GM12878 (cell line): ENCODE data around the gene ZNF878. TPM values are rescaled to one million over a fixed set of nuclear protein-coding genes. Genes with fewer than 3 reads are reported as not detected.

Experiments used
- ATAC-seq: fragments of 200-7000 bp; cut with Tn5 transposase; 3 replicates; pipeline ENCODE4 v1.9.1; 2020; ENCODE audit warnings: mild to moderate bottlenecking, moderate library complexity
- BruUV-seq: library from RNA; stranded (reverse); fragments of 400-500 nt; replicated peaks from 2 replicates; lab custom pipeline; 2021; lab: Mats Ljungman, UMichigan
- CTCF ChIA-PET: fragments of 300-600 bp; sonication (Branson Sonifier 250); formaldehyde crosslinking; extraction: SDS; loops from one replicate; lab custom pipeline; 2021; ENCODE audit warnings: inconsistent platforms; lab: Yijun Ruan, JAX
- POLR2A ChIA-PET: fragments of 350-600 bp; formaldehyde crosslinking; extraction: SDS; loops from one replicate; lab custom pipeline; 2021; ENCODE audit warnings: inconsistent platforms; lab: Charles Lee
- RAD21 ChIA-PET: fragments of 300-600 bp; sonication (Branson Sonifier 250); formaldehyde crosslinking; loops from one replicate; lab custom pipeline; 2023; ENCODE audit warnings: antibody characterized with exemption; ENCODE audit not compliant: unreplicated experiment; lab: Charles Lee
- SMC1A ChIA-PET: fragments of 300-600 bp; sonication (Branson Sonifier 250); formaldehyde crosslinking; loops from one replicate; lab custom pipeline; 2023; ENCODE audit not compliant: unreplicated experiment, uncharacterized antibody; lab: Charles Lee
- DNase-seq: peaks from one replicate; pipeline ENCODE4 v3.0.0-alpha.2; 2011; ENCODE audit warnings: low read depth, low spot score
- FAIRE-seq: peaks from 3 replicates; lab custom pipeline; 2011; peaks lifted over from hg19 to GRCh38; lab: Jason Lieb, UNC
- H2AFZ ChIP-seq: 2 replicates; pipeline ENCODE4 v1.6.0; 2011; ENCODE audit warnings: low read depth, low read length, control low read depth; ENCODE audit not compliant: control insufficient read depth
- H3K27ac ChIP-seq: 2 replicates; pipeline ENCODE4 v1.5.1; 2011; ENCODE audit warnings: control low read depth; ENCODE audit not compliant: control insufficient read depth, insufficient read depth
- H3K27me3 ChIP-seq, 2 experiments: replicated peaks in 1 of 2; 2 replicates each; pipeline versions ENCODE4 v1.6.0 to v1.6.1; 2011; ENCODE audit warnings: low read length in 1 of 2; ENCODE audit not compliant: control insufficient read depth in 2 of 2, insufficient read depth in 2 of 2
- H3K36me3 ChIP-seq, 2 experiments: 2 replicates each; pipeline ENCODE4 v1.5.1; 2011; ENCODE audit warnings: low read length in 1 of 2; ENCODE audit not compliant: control insufficient read depth in 2 of 2, insufficient read depth in 2 of 2
- H3K4me1 ChIP-seq: 2 replicates; pipeline ENCODE4 v1.6.1; 2011; ENCODE audit warnings: mild to moderate bottlenecking, low read length, moderate library complexity, mixed read lengths; ENCODE audit not compliant: control insufficient read depth, insufficient read depth
- H3K4me2 ChIP-seq: 2 replicates; pipeline ENCODE4 v1.6.0; 2011; ENCODE audit warnings: control low read depth; ENCODE audit not compliant: control insufficient read depth, insufficient read depth
- H3K4me3 ChIP-seq: fragments of 200-600 bp; sonication (generic); 2 replicates; pipeline ENCODE4 v1.5.1; 2016
- H3K79me2 ChIP-seq: 2 replicates; pipeline ENCODE4 v1.6.0; 2011; ENCODE audit warnings: low read length; ENCODE audit not compliant: control insufficient read depth, insufficient read depth
- H3K9ac ChIP-seq: 2 replicates; pipeline ENCODE4 v1.8.0; 2011; ENCODE audit warnings: low read length, control low read depth, mixed read lengths; ENCODE audit not compliant: control insufficient read depth, insufficient read depth
- H3K9me3 ChIP-seq: replicated peaks from 3 replicates; pipeline ENCODE4 v1.5.1; 2011; ENCODE audit warnings: mild to moderate bottlenecking, low read length; ENCODE audit not compliant: control insufficient read depth, insufficient read depth
- H4K20me1 ChIP-seq: 2 replicates; pipeline ENCODE4 v1.6.0; 2011; ENCODE audit not compliant: control insufficient read depth, insufficient read depth
- CBX3 ChIP-seq: fragments of 200-600 bp; sonication (generic); IDR thresholded peaks from 2 replicates; pipeline ENCODE4 v1.6.1; 2016; ENCODE audit warnings: low read depth, borderline replicate concordance
- GATAD2B ChIP-seq: fragments of 450-650 bp; conservative IDR thresholded peaks from 2 replicates; pipeline ENCODE4 v1.6.1; 2017; ENCODE audit warnings: low read depth, mild to moderate bottlenecking, moderate library complexity
- IKZF2 ChIP-seq, 2 experiments: fragments of 450-650 bp; IDR thresholded peaks; 2 replicates each; pipeline ENCODE4 v1.6.1; 2017; ENCODE audit warnings: mild to moderate bottlenecking in 2 of 2, moderate library complexity in 2 of 2
- JUNB ChIP-seq: IDR thresholded peaks from 2 replicates; pipeline ENCODE4 v1.6.1; 2016; ENCODE audit warnings: antibody characterized with exemption, mild to moderate bottlenecking
- KDM1A ChIP-seq: fragments of 200-600 bp; sonication (generic); IDR thresholded peaks from 2 replicates; pipeline ENCODE4 v1.6.1; 2016; ENCODE audit warnings: borderline replicate concordance
- MYC ChIP-seq: IDR thresholded peaks from 2 replicates; pipeline ENCODE4 v1.6.1; 2011; ENCODE audit warnings: mild to moderate bottlenecking, low read length, moderate library complexity, inconsistent platforms; ENCODE audit not compliant: insufficient read depth, insufficient replicate concordance, insufficient read length, severe bottlenecking
- NFYB ChIP-seq: IDR thresholded peaks from 2 replicates; pipeline ENCODE4 v1.6.1; 2011; ENCODE audit warnings: low read depth, mild to moderate bottlenecking, low read length, improper control_type of control experiment, moderate library complexity; ENCODE audit not compliant: insufficient read depth
- POLR2AphosphoS5 ChIP-seq: IDR thresholded peaks from 2 replicates; pipeline ENCODE4 v1.6.1; 2011; ENCODE audit warnings: mild to moderate bottlenecking, low read length, inconsistent platforms
- RELA ChIP-seq: fragments of 450-650 bp; IDR thresholded peaks from 2 replicates; pipeline ENCODE4 v1.8.0; 2014; ENCODE audit warnings: borderline replicate concordance; ENCODE audit not compliant: partially characterized antibody
- ZNF274 ChIP-seq: IDR thresholded peaks from one replicate; pipeline ENCODE4 v1.8.0; 2011; ENCODE audit not compliant: insufficient read length, insufficient read depth
- ZNF384 ChIP-seq: IDR thresholded peaks from 2 replicates; pipeline ENCODE4 v1.6.1; 2012; ENCODE audit warnings: low read depth, mild to moderate bottlenecking, low read length, improper control_type of control experiment, borderline replicate concordance
- WGBS: methylation state at CpG from one replicate; pipeline ENCODE4 v1.1.6; 2016; ENCODE audit warnings: low lambda C conversion rate; ENCODE audit not compliant: insufficient replicate concordance, insufficient coverage; ENCODE audit errors: missing lambda C conversion rate; 5-methylcytosine and 5-hydroxymethylcytosine counted together
- in situ Hi-C: fragments of 300-500 bp; cut with MboI; formaldehyde crosslinking; loops from 9 replicates; pipeline ENCODE4 v1.14.3; 2018; ENCODE audit warnings: mixed read lengths
- intact Hi-C: fragments of 100-400 bp; cut with micrococcal nuclease; formaldehyde crosslinking; loops from one replicate; pipeline ENCODE4 v1.14.2; 2022; ENCODE audit not compliant: unreplicated experiment
- polyA plus RNA-seq, 11 experiments: library from polyadenylated mRNA; depleted of rRNA in 4 of 11; unstranded in 6 of 11; stranded (reverse) in 5 of 11; fragments of >200 nt; fragmentation: Nextera tagmentation in 4 of 11; fragmentation: Illumina TruSeq in 1 of 11; extraction: Ambion mirVana in 4 of 11; extraction: Trizol in 1 of 11; gene quantifications; 1 replicate in 1 of 11; 2 replicates in 10 of 11; pipeline versions ENCODE4 v1.2.1 to v1.2.3, GENCODE V29; 2011 to 2016; ENCODE audit warnings: inconsistent platforms in 2 of 11, missing spikeins in 2 of 11, low read depth in 1 of 11
- total RNA-seq, 4 experiments: library from RNA; depleted of rRNA in 3 of 4; stranded (reverse); fragments of >200 nt in 3 of 4; fragmentation: Illumina TruSeq in 1 of 4; extraction: Trizol in 1 of 4; gene quantifications; 2 replicates each; pipeline versions ENCODE4 v1.2.1 to v1.2.3, GENCODE V29; 2013 to 2021
- TF ChIP-seq, protein P1 (sequence below): IDR thresholded peaks from 2 replicates; pipeline ENCODE4 v1.6.1; 2012; ENCODE audit warnings: low read depth, low read length, improper control_type of control experiment
- TF ChIP-seq, protein P2 (sequence below): IDR thresholded peaks from 2 replicates; pipeline ENCODE4 v1.6.1; 2011; ENCODE audit warnings: mild to moderate bottlenecking, low read depth, low read length, moderate library complexity; ENCODE audit not compliant: insufficient replicate concordance

Gene ZNF878
- total and polyA plus RNA-seq, 10 of the 15 experiments (the other 5 are each of a cell fraction or from before 2014, with no cell fraction given), result 0.24 to 1.3 (median 0.71) TPM

- Histone ChIP-seq H2AFZ (no peak overlapping the region), H3K4me3 (no peak overlapping the region), H4K20me1 (no peaks in the 10 kb centered on the region), H3K4me1 (no peaks in the 10 kb centered on the region), H3K9me3 (peaks cover 39% of the 10 kb centered on the region), H3K36me3 (peaks cover 0 to 3% of the 10 kb centered on the region in 2 experiments; a peak in 2 of 4 replicates), H3K27ac (no peak overlapping the region), H3K27me3 (no peaks in the 10 kb centered on the region), H3K4me2 (no peak overlapping the region), H3K9ac (no peak overlapping the region), H3K79me2 (no peaks in the 10 kb centered on the region)
- BruUV-seq, result no TSS peak
- intact Hi-C loops, result no loop called here
- POLR2A ChIA-PET, result no interaction called here
- FAIRE-seq (no peak), DNase-seq (no peak), ATAC-seq (no peak)
- TF ChIP-seq ZNF274, result no peak
- no peak for TF ChIP-seq GATAD2B
- no peak for TF ChIP-seq KDM1A
- in situ Hi-C loops, result no loop called here
- RAD21 ChIA-PET, result no interaction called here
- CTCF ChIA-PET, result no interaction called here
- SMC1A ChIA-PET, result interaction anchor here (1.2 kb wide), 1 partner anchor 10 kb away, joined by 3 read pairs; the partner anchor contains the start of gene ZNF878
These were observed 9.9 kb downstream of the ZNF878 start for GRCh38 chr19:12042893-12043292.

DNA sequence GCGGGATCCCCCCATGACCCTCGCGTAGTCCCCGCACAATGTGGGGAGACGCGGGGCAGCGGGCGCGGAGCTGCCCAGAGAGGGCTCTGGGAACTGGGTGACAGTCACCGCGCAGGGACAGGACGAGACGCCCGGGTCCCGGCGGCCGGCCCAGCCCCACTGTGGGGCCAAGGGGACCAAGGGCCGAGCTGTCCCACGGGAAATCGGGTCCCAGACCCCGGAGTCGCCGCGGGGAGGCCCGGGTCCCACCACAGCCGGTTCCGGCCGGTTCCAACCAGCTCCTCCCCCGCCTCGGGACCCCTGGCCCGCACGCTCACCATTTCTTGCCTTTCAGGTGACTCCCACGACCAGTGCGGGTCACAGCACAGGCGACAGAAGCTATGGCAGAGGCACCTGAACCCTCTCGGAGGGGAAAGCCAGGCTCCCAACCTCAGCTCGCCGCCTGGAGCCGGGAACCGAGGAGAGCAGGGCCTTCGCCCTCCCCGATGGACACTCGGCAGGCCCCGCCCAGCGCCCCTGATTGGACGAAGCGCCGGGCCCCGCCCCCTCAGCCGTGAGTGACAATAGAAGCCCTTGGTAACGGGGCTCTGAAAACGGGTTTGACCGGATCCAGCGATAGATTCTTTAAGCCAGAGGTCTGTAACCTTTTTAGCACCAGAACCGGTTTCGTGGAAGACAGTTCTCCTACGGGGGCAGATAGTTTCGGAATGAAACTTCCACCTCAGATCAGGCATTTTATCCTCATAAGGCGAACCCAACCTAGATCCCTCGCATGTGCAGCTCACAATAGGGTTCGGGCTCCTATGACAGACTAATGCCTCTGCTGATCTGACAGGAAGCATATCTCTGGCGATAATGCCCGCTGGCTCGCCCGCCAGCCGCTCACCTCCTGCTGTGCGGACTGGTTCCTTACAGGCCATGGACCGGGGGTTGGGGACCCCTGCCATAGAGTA is 17.3 kb downstream of the ZNF878 start, which contains the start of gene ZNF433:
Gene ZNF433 (minus strand): TSS at position 460 of the 953 bp plus-strand sequence. CDS start 140 bp downstream, at position 320.
- Histone ChIP-seq H3K4me2 (peak within 1 kb of the TSS; percentile 83), H3K27ac (peak within 1 kb of the TSS; percentile 82), H3K79me2 (no peaks in the 10 kb centered on the region; the same call in none of the 2 replicates), H3K36me3 (no peaks in the 10 kb centered on the region), H4K20me1 (no peaks in the 10 kb centered on the region), H3K4me3 (peak within 1 kb of the TSS; percentile 78), H2AFZ (peak within 1 kb of the TSS; percentile 94), H3K9me3 (no peaks in the 10 kb centered on the region; the same call in 2 of the 3 replicates), H3K27me3 (no peaks in the 10 kb centered on the region), H3K4me1 (no peaks in the 10 kb centered on the region), H3K9ac (peak within 1 kb of the TSS; percentile 87)
- BruUV-seq, result no TSS peak
- RAD21 ChIA-PET, result interaction anchor here (1.0 kb wide), 1 partner anchor 72 kb away, joined by 3 read pairs; no protein-coding TSS in a partner anchor
- POLR2A ChIA-PET, result interaction anchor here (0.6 kb wide), 2 partner anchors 47 to 53 kb away, joined by 4 to 5 read pairs; no protein-coding TSS in a partner anchor
- WGBS, result 15% methylated on average over 65 of the region's 68 CpGs
- in situ Hi-C loops (no loop called here), intact Hi-C loops (no loop called here)
- CTCF ChIA-PET, result interaction anchor here (1.0 to 3.0 kb wide), 4 partner anchors 20 to 111 kb away, joined by 3 to 14 read pairs (median 4); partner anchors contain the start of genes ZNF700 and ZNF763
- FAIRE-seq (peak; percentile 65), DNase-seq (no peak), ATAC-seq (peak; percentile 95)
- SMC1A ChIA-PET, result interaction anchor here (0.9 to 1.0 kb wide), 4 partner anchors 44 to 111 kb away, joined by 3 to 4 read pairs (median 3); partner anchors contain the start of genes ZNF20 and ZNF700
- TF ChIP-seq ZNF384 (no peak), CBX3 (no peak), RELA (no peak), IKZF2 (IDR thresholded peaks at IDR 0.05) (no peak), POLR2AphosphoS5 (peak; percentile 78; the same call in 1 of the 2 replicates), JUNB (no peak), NFYB (peak; percentile 86), MYC (no peak)
- TF ChIP-seq, protein P1, sequence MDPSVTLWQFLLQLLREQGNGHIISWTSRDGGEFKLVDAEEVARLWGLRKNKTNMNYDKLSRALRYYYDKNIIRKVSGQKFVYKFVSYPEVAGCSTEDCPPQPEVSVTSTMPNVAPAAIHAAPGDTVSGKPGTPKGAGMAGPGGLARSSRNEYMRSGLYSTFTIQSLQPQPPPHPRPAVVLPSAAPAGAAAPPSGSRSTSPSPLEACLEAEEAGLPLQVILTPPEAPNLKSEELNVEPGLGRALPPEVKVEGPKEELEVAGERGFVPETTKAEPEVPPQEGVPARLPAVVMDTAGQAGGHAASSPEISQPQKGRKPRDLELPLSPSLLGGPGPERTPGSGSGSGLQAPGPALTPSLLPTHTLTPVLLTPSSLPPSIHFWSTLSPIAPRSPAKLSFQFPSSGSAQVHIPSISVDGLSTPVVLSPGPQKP, result no peak
- TF ChIP-seq, protein P2, sequence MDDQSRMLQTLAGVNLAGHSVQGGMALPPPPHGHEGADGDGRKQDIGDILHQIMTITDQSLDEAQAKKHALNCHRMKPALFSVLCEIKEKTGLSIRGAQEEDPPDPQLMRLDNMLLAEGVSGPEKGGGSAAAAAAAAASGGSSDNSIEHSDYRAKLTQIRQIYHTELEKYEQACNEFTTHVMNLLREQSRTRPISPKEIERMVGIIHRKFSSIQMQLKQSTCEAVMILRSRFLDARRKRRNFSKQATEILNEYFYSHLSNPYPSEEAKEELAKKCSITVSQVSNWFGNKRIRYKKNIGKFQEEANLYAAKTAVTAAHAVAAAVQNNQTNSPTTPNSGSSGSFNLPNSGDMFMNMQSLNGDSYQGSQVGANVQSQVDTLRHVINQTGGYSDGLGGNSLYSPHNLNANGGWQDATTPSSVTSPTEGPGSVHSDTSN, result peak; percentile 89
